ENCODE data around the gene RHBDL3. TPM values are rescaled to one million over a fixed set of nuclear protein-coding genes. Genes with fewer than 3 reads are reported as not detected.
A peak's percentile ranks its signal among the peaks of the same experiment; 100 is the strongest.
"Not testable (repeated sequence)": the region's sequence is repeated elsewhere in the genome, so short reads cannot be mapped to it uniquely, and the experiment has no call there.

Gene RHBDL3
- total and polyA plus RNA-seq, 3 experiments from 2014 or later, result 0.20 to 0.33 TPM; not detected in 1

DNA sequence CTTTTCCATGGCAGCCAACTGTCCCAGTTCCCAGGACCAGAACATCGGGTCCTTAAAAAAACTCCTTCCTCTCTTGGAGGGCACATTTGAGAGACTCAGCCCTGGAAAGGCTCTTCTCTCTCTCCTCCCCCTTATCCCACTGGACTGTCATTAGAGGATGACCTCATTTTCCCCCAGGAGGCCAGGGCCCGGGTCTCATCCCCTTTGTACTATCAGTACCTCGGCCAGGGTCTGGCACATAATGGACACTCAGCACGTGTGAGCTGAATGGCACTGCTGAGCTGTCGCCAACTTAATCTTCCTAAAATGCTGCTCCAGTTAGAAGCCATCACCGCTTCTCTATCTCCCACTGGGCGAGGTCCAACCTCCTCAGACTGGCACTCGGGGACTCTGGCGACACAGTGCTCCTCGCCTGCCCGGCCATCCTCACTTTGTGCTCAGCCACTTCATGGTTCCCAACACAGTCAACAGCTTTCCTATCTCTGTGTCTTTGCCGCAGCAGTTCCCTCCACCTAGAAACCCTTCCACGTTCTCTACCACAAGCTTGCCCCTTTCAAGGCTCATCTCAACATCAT lies 3.6 kb upstream of the RHBDL3 start:
- H3K4me1 ChIP-seq (ENCODE audit: insufficient read depth, low read length), result peaks cover 5% of the 10 kb centered on the region
- Mint-ChIP-seq H3K36me3 (peaks cover 0 to 2% (median 0%) of the 10 kb centered on the region in 3 donors), H3K27ac (no peak overlapping the region), H3K4me1 (peaks cover 7 to 16% (median 10%) of the 10 kb centered on the region in 3 donors), H3K9me3 (no peaks in the 10 kb centered on the region), H3K4me3 (no peak overlapping the region), H3K27me3 (peaks cover 23 to 44% of the 10 kb centered on the region in 2 donors)
- CTCF ChIA-PET, result no interaction called here
- H3K36me3 ChIP-seq (ENCODE audit: insufficient read depth, low read length), result no peaks in the 10 kb centered on the region
- H3K4me3 ChIP-seq (ENCODE audit: low read length), result no peak overlapping the region
- no peak overlapping the region for H3K27ac ChIP-seq (ENCODE audit: low read depth, low read length)
- peaks cover 17% of the 10 kb centered on the region for H3K27me3 ChIP-seq (ENCODE audit: insufficient read depth, low read length, poor library complexity, severe bottlenecking)
- no peaks in the 10 kb centered on the region for H3K9me3 ChIP-seq (ENCODE audit: low read length)
- POLR2A ChIA-PET, result no interaction called here
- DNase-seq, result no peak

DNA sequence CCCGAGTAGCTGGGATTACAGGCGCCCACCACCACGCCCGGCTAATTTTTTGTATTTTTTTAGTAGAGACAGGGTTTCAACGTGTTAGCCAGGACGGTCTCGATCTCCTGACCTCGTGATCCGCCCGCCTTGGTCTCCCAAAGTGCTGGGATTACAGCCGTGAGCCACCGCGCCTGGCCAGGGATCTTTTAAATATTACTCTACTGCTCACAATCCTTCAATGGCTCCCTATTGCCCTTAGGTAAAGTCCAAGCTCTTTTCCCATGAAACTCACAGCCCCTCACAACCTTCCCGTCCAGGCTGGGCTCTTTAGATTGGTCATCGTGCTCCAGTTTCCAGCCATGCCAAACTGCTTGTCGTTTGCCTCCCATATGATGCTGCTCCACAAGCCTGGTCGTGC lies 2.1 kb upstream of the RHBDL3 start:
- peaks cover 18 to 30% (median 19%) of the 10 kb centered on the region in 3 donors for H3K4me1 Mint-ChIP-seq
- peaks cover 30% of the 10 kb centered on the region for H3K27me3 ChIP-seq (ENCODE audit: insufficient read depth, low read length, poor library complexity, severe bottlenecking)
- H3K27me3 Mint-ChIP-seq, result peaks cover 32 to 54% of the 10 kb centered on the region in 2 donors

DNA sequence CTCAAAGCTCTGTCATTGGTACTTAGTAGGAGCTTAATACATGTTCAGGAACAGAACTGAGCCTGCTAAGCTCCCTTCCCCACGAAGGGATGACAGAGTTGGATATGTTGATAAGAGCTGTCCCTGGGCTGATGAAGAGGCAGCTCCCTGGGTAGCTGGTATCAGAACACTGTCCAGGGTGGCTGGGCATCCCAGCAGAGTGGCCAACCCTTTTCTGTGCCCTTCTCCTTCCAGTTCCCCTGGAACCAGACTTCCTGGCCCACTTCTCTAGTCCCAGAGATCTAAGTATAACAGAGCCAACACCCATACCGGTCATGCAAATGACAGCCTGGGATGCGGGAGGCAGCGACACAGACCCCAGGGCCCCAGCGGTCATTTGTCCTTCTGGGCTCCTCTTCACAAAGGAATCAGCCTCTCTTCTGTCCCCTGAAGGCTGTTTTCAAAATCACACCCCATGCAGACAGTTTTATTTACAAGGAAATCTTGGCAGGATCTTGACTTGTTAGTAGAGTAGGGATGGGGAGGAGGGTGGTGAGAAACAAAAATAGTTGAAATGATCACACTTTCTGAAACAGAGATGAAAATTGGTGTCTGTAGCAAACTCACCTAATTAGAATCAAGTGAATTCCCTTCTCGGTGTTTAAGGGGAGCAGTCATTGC lies 1.4 kb upstream of the RHBDL3 start:
- peaks cover 18 to 30% (median 19%) of the 10 kb centered on the region in 3 donors for H3K4me1 Mint-ChIP-seq
- POLR2A ChIA-PET, result no interaction called here
- CTCF ChIA-PET, result interaction anchor here (1.7 kb wide), 1 partner anchor 11 kb away, joined by 8 read pairs; no protein-coding TSS in a partner anchor
- no peak overlapping the region for H3K4me3 ChIP-seq (ENCODE audit: low read length)
- no peaks in the 10 kb centered on the region for H3K9me3 ChIP-seq (ENCODE audit: low read length)
- H3K27me3 Mint-ChIP-seq, result peaks cover 37 to 58% of the 10 kb centered on the region in 2 donors
- DNase-seq, result no peak
- H3K27me3 ChIP-seq (ENCODE audit: insufficient read depth, low read length, poor library complexity, severe bottlenecking), result peaks cover 31% of the 10 kb centered on the region
- no peak overlapping the region for H3K27ac ChIP-seq (ENCODE audit: low read depth, low read length)
- H3K36me3 ChIP-seq (ENCODE audit: insufficient read depth, low read length), result no peaks in the 10 kb centered on the region
- peak overlapping the region in 3 of 8 donors; percentile 16 to 65 (median 20) for H3K27ac Mint-ChIP-seq
- peaks cover 13% of the 10 kb centered on the region for H3K4me1 ChIP-seq (ENCODE audit: insufficient read depth, low read length)
- peaks cover 0 to 2% (median 0%) of the 10 kb centered on the region in 3 donors for H3K36me3 Mint-ChIP-seq
- no peaks in the 10 kb centered on the region for H3K9me3 Mint-ChIP-seq
- peak overlapping the region; percentile 61 to 92 (median 82) for H3K4me3 Mint-ChIP-seq

More for the DNA sequence above, 2.1 kb upstream of the RHBDL3 start:
- H3K36me3 ChIP-seq (ENCODE audit: insufficient read depth, low read length); H3K36me3 Mint-ChIP-seq; H3K9me3 Mint-ChIP-seq; POLR2A ChIA-PET; H3K27ac ChIP-seq (ENCODE audit: low read depth, low read length); H3K9me3 ChIP-seq (ENCODE audit: low read length); DNase-seq; H3K27ac Mint-ChIP-seq; H3K4me3 ChIP-seq (ENCODE audit: low read length): not testable (repeated sequence)
- CTCF ChIA-PET, result interaction anchor here (1.7 kb wide), 1 partner anchor 10 kb away, joined by 8 read pairs; no protein-coding TSS in a partner anchor
- H3K4me3 Mint-ChIP-seq, result peak overlapping the region in 1 of 7 donors; percentile 82
- H3K4me1 ChIP-seq (ENCODE audit: insufficient read depth, low read length), result peaks cover 13% of the 10 kb centered on the region

DNA sequence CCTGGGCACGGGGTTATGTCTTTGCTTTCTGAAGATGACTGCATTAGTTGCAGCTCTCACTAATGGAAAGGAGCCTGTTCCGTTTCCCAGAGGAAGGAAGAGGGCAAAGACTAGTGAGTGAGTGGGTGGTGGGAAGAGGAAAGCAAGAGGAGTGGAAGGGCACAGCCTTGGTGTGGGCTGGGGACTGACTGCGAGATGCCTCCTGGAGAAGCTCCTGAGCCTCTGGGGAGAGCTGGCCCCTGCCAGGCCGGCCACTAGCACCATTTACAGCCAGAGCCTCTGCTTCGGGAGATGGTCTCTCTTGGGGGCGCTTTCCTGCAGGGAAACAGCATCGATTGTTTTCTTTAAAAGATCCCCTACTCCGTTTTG lies 825 bp upstream of the RHBDL3 start:
- DNase-seq, result no peak
- ChIA-PET CTCF (interaction anchor here (1.7 kb wide), 1 partner anchor 11 kb away, joined by 8 read pairs; no protein-coding TSS in a partner anchor), POLR2A (no interaction called here)

DNA sequence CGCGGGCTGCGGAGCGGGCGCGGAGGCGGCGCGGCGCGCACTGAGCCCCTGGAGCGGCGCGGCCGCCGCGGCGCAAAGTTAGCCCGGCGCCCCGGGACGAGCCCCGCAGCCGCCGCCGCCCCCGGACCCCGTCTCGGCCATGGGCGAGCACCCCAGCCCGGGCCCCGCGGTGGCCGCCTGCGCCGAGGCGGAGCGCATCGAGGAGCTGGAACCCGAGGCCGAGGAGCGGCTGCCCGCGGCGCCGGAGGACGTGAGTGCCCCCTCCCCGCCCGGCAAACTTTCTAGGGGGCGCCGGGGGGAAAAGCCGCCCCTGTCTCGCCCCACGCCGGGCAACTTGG lies 388 bp downstream of the RHBDL3 start:
- ChIA-PET POLR2A (no interaction called here), CTCF (no interaction called here)
- Mint-ChIP-seq H3K27ac (no peak overlapping the region), H3K27me3 (peaks cover 40 to 67% of the 10 kb centered on the region in 2 donors), H3K36me3 (peaks cover 0 to 2% (median 0%) of the 10 kb centered on the region in 3 donors), H3K9me3 (no peaks in the 10 kb centered on the region), H3K4me1 (peaks cover 18 to 30% (median 19%) of the 10 kb centered on the region in 3 donors), H3K4me3 (no peak overlapping the region)
- Histone ChIP-seq H3K27me3 (ENCODE audit: insufficient read depth, low read length, poor library complexity, severe bottlenecking) (peaks cover 31% of the 10 kb centered on the region), H3K4me1 (ENCODE audit: insufficient read depth, low read length) (peaks cover 13% of the 10 kb centered on the region), H3K4me3 (ENCODE audit: low read length) (no peak overlapping the region), H3K9me3 (ENCODE audit: low read length) (no peaks in the 10 kb centered on the region), H3K27ac (ENCODE audit: low read depth, low read length) (no peak overlapping the region), H3K36me3 (ENCODE audit: insufficient read depth, low read length) (no peaks in the 10 kb centered on the region)
- no peak for DNase-seq

More for the DNA sequence above, 825 bp upstream of the RHBDL3 start:
- Mint-ChIP-seq H3K27ac (peak overlapping the region in 2 of 8 donors; percentile 20 to 65), H3K36me3 (peaks cover 0 to 2% (median 0%) of the 10 kb centered on the region in 3 donors), H3K27me3 (peaks cover 37 to 61% of the 10 kb centered on the region in 2 donors), H3K4me3 (peak overlapping the region; percentile 76 to 92 (median 87)), H3K4me1 (peaks cover 18 to 30% (median 19%) of the 10 kb centered on the region in 3 donors), H3K9me3 (no peaks in the 10 kb centered on the region)
- Histone ChIP-seq H3K36me3 (ENCODE audit: insufficient read depth, low read length) (no peaks in the 10 kb centered on the region), H3K27me3 (ENCODE audit: insufficient read depth, low read length, poor library complexity, severe bottlenecking) (peaks cover 31% of the 10 kb centered on the region), H3K4me3 (ENCODE audit: low read length) (no peak overlapping the region), H3K4me1 (ENCODE audit: insufficient read depth, low read length) (peaks cover 13% of the 10 kb centered on the region), H3K27ac (ENCODE audit: low read depth, low read length) (no peak overlapping the region), H3K9me3 (ENCODE audit: low read length) (no peaks in the 10 kb centered on the region)

DNA sequence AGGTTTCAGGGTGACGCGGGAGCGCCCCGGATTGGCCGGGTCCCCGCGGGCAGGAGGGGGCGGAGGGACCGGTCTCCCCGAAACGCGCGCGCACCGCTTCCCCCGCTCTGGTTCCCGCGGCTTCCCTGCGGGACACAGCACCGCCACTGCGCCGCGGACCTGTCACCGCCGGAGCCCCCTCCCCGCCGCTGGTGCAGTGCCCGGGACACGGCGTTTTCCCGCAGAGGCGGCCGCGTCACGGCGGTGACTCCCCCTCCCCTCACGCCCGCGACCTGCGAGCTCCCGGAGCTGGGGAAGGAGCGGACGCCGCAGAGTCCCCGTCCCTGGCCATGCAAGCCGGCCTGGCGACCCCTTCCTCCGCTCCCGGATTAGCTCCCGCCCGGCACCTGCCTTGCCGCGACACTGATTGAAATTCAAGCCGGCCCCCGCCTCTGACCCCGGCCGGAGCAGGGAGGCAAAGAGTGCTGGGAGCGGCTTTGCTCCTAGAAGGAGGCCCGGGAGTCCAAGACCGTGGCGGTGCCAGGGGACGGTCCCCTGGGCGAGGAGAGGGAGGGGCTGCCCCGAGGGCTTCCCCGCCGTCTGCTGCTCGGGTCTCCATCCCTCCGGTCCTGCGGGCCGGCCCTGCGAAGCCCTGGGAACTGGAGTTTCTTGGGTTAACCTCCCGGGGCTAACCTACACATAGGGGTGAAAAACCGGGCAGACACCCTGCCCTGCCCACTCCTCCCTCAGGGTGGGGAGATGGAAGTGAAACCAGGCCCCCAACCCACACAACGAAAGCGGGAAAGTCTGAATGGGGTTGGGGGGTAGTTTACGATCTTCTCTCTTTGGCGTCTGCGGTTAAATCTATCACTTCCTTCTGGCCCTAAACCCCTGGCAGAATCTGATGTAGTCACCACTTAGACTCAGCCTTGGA lies 1.0 kb downstream of the RHBDL3 start:
- Histone ChIP-seq H3K9me3 (ENCODE audit: low read length) (no peaks in the 10 kb centered on the region), H3K4me1 (ENCODE audit: insufficient read depth, low read length) (peaks cover 13% of the 10 kb centered on the region), H3K27me3 (ENCODE audit: insufficient read depth, low read length, poor library complexity, severe bottlenecking) (peaks cover 31% of the 10 kb centered on the region), H3K4me3 (ENCODE audit: low read length) (peak overlapping the region; percentile 56), H3K36me3 (ENCODE audit: insufficient read depth, low read length) (no peaks in the 10 kb centered on the region), H3K27ac (ENCODE audit: low read depth, low read length) (no peak overlapping the region)
- H3K9me3 Mint-ChIP-seq, result no peaks in the 10 kb centered on the region
- CTCF ChIA-PET, result no interaction called here
- DNase-seq, result peak in 2 of 5 donors; percentile 9 to 16
- H3K36me3 Mint-ChIP-seq, result peaks cover 0 to 2% (median 0%) of the 10 kb centered on the region in 3 donors
- peak overlapping the region in 2 of 8 donors; percentile 37 to 51 for H3K27ac Mint-ChIP-seq
- H3K27me3 Mint-ChIP-seq, result peaks cover 41 to 73% of the 10 kb centered on the region in 2 donors
- peaks cover 18 to 30% (median 19%) of the 10 kb centered on the region in 3 donors for H3K4me1 Mint-ChIP-seq
- H3K4me3 Mint-ChIP-seq, result peak overlapping the region; percentile 56 to 88 (median 82)
- POLR2A ChIA-PET, result no interaction called here

DNA sequence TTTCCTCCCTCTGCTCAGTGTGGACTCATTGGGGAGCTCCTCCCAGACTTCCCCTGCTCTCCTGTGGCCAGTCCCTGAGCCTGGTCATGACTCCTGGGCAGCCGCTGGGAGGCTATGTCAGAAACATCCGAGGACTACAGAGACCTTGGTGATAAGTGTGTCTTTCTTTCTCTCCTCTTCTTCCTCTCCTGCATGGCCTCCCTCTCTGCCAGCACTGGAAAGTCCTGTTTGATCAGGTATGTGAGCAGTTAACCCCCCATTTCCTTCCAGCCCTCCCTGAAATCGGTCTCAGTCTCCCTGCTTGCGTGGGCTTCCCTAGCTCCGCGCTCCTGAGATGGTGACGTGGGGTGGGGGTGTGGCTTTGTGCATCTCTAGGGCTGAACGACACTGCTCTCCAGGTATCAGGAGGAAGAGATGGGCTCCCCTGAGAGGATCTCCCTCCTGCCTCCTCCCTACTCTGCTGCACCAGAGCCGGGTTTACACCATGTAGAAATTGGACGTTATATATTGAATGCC lies 2.1 kb downstream of the RHBDL3 start:
- ChIA-PET POLR2A (no interaction called here), CTCF (no interaction called here)
- DNase-seq, result no peak

More for the DNA sequence above, 2.1 kb downstream of the RHBDL3 start:
- H3K27ac Mint-ChIP-seq, result peak overlapping the region in 2 of 8 donors; percentile 51 to 67
- Histone ChIP-seq H3K27me3 (ENCODE audit: insufficient read depth, low read length, poor library complexity, severe bottlenecking) (peaks cover 27% of the 10 kb centered on the region), H3K36me3 (ENCODE audit: insufficient read depth, low read length) (no peaks in the 10 kb centered on the region), H3K27ac (ENCODE audit: low read depth, low read length) (no peak overlapping the region), H3K4me3 (ENCODE audit: low read length) (no peak overlapping the region), H3K4me1 (ENCODE audit: insufficient read depth, low read length) (peaks cover 13% of the 10 kb centered on the region), H3K9me3 (ENCODE audit: low read length) (no peaks in the 10 kb centered on the region)
- no peaks in the 10 kb centered on the region for H3K9me3 Mint-ChIP-seq
- peak overlapping the region; percentile 74 to 88 (median 82) for H3K4me3 Mint-ChIP-seq
- peaks cover 45 to 78% of the 10 kb centered on the region in 2 donors for H3K27me3 Mint-ChIP-seq
- H3K36me3 Mint-ChIP-seq, result no peaks in the 10 kb centered on the region
- H3K4me1 Mint-ChIP-seq, result peaks cover 18 to 30% (median 19%) of the 10 kb centered on the region in 3 donors

Data from CD8-positive, alpha-beta memory T cell (primary cell).